GM12878 (cell line): ENCODE data around the gene RAB26.

Experiments
- CBX5 ChIP-seq: sonication (generic); IDR thresholded peaks from 2 replicates; pipeline ENCODE4 v1.6.1; 2016; ENCODE audit warnings: low read depth, moderate library complexity, mild to moderate bottlenecking, inconsistent platforms
- EP300 ChIP-seq, 2 experiments: fragments of 150-350 bp in 1 of 2; IDR thresholded peaks; 2 replicates each; pipeline ENCODE4 v1.6.1; 2011 to 2012; ENCODE audit warnings: low read depth in 2 of 2, low read length in 2 of 2, borderline replicate concordance in 1 of 2, improper control_type of control experiment in 1 of 2, inconsistent platforms in 1 of 2; ENCODE audit not compliant: control insufficient read depth in 1 of 2
- EZH2 ChIP-seq: IDR thresholded peaks from 2 replicates; pipeline ENCODE4 v1.6.1; 2012; ENCODE audit warnings: low read depth, mild to moderate bottlenecking, control low read depth, inconsistent platforms, low read length, borderline replicate concordance; ENCODE audit not compliant: control insufficient read depth
- HCFC1 ChIP-seq: fragments of 150-350 bp; IDR thresholded peaks from 2 replicates; pipeline ENCODE4 v1.6.1; 2014; ENCODE audit warnings: low read length
- NBN ChIP-seq: fragments of 450-650 bp; IDR thresholded peaks from 2 replicates; pipeline ENCODE4 v1.6.1; 2016
- REST ChIP-seq: IDR thresholded peaks from 2 replicates; pipeline ENCODE4 v1.6.1; 2012; ENCODE audit warnings: mild to moderate bottlenecking, low read depth, low read length
- ZNF217 ChIP-seq: fragments of 450-650 bp; IDR thresholded peaks from 2 replicates; pipeline ENCODE4 v1.6.1; 2017; ENCODE audit warnings: antibody characterized with exemption, mild to moderate bottlenecking
- TF ChIP-seq, protein P1 (sequence below), 3 experiments: IDR thresholded peaks in 2 of 3; conservative IDR thresholded peaks in 1 of 3; 2 replicates each; pipeline ENCODE4 v1.5.1; 2011; ENCODE audit warnings: low read depth in 3 of 3, low read length in 3 of 3, mild to moderate bottlenecking in 3 of 3, control low read depth in 2 of 3, moderate library complexity in 2 of 3, inconsistent platforms in 1 of 3, mixed read lengths in 1 of 3; ENCODE audit not compliant: control insufficient read depth in 2 of 3, insufficient read depth in 1 of 3; ENCODE audit errors: extremely low read depth in 1 of 3
- TF ChIP-seq, protein P2 (sequence below): IDR thresholded peaks from 2 replicates; pipeline ENCODE4 v1.6.1; 2012; ENCODE audit warnings: low read length, inconsistent platforms

DNA sequence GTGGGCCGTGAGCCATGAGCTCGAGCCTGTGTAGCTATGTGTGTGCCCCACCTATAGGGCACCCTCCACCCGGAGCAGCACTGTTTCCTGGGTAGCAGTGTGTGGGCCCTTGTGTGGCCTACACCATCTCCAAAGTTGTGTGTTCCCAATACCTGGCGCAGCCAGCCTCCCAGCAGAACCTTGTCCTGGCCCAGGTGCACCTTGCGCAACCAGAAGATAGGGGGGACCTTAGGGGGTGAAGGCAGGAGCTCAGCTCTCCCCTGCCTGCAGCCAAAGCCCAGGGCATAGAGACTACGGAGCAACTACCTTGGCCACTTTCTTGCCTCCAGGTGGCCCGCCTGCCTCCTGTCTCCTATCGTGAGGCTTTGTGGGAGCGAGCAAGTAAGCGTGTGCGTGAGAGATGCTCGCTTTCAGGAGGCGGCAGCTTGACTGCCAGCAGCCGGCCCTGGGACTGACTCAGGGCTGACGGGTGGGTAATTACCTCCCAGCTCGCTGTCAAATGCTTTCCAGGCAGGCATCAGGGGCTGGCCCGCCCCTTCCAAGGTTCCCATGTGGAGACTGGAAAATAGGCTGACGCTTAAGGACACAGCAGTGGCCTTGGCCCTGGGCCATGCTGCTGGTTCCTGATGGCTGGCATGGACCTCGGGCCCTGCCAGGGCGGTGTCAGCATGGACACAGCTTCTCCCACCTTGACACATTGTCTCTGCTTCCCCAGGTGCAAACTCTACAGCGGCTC, 26.1 kb downstream of the RAB26 start:
- TF ChIP-seq, protein P1, sequence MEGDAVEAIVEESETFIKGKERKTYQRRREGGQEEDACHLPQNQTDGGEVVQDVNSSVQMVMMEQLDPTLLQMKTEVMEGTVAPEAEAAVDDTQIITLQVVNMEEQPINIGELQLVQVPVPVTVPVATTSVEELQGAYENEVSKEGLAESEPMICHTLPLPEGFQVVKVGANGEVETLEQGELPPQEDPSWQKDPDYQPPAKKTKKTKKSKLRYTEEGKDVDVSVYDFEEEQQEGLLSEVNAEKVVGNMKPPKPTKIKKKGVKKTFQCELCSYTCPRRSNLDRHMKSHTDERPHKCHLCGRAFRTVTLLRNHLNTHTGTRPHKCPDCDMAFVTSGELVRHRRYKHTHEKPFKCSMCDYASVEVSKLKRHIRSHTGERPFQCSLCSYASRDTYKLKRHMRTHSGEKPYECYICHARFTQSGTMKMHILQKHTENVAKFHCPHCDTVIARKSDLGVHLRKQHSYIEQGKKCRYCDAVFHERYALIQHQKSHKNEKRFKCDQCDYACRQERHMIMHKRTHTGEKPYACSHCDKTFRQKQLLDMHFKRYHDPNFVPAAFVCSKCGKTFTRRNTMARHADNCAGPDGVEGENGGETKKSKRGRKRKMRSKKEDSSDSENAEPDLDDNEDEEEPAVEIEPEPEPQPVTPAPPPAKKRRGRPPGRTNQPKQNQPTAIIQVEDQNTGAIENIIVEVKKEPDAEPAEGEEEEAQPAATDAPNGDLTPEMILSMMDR (IDR thresholded peaks at IDR 0.05 in 2 of 3, conservative IDR thresholded peaks at IDR 0.05 in 1 of 3; ENCODE audit: control insufficient read depth in 2 of 3, extremely low read depth in 1 of 3, insufficient read depth in 1 of 3, low read depth in 3 of 3, low read length in 3 of 3) = no peak
- TF ChIP-seq CBX5 = no peak
- no peak for TF ChIP-seq HCFC1
- no peak for TF ChIP-seq ZNF217
- no peak for TF ChIP-seq EP300 (IDR thresholded peaks at IDR 0.05; ENCODE audit: borderline replicate concordance in 1 of 2, control insufficient read depth in 1 of 2, low read depth in 2 of 2, low read length in 2 of 2)
- TF ChIP-seq REST = no peak
- TF ChIP-seq, protein P2, sequence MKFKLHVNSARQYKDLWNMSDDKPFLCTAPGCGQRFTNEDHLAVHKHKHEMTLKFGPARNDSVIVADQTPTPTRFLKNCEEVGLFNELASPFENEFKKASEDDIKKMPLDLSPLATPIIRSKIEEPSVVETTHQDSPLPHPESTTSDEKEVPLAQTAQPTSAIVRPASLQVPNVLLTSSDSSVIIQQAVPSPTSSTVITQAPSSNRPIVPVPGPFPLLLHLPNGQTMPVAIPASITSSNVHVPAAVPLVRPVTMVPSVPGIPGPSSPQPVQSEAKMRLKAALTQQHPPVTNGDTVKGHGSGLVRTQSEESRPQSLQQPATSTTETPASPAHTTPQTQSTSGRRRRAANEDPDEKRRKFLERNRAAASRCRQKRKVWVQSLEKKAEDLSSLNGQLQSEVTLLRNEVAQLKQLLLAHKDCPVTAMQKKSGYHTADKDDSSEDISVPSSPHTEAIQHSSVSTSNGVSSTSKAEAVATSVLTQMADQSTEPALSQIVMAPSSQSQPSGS = no peak
- no peak for TF ChIP-seq NBN
- TF ChIP-seq EZH2 = no peak
